ENCODE measurements around the gene PKIG.

The PKIG gene

DNA sequence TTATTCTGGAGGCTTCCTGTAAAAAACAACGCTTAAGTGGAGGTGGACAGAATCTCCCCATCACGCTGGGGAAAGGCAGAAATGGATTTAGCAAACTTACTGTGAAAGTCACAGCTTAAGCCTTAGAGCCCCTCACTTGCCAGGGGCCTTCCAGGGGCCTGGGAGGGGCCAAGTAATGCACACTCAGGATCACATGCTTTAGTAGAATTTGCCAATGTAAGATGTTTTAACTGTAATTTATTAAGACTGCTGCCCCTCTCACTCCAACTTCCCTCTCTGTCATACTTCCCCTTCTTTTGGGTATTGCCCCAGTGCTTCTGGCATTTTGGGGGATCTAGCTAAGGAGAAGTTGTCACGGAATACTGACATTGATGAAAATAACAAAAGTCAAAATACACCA, 81.8 kb downstream of the PKIG start:
- no peak for DNase-seq (ENCODE audit: low read depth)

DNA sequence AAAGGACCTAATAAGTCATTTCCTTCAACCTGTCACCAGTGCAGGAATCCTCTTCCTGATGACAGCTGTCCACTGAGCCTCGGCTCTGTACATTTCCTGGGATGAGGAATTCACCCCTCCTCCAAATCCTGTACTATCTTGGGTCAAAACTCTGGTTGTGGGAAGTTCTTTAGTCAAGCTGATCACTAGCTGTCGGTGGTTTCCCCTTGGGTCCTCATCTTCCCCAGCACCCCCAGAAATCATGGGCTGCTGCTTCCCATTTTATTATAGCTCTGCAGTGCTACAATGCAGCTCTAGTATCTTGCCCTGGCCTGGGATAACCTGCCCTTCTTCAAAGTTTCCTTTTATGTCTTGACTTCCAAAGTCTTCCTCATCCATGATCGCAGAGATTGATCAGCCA, 83.7 kb downstream of the PKIG start:
- no peak for DNase-seq (ENCODE audit: low read depth)
